Stimulated activated CD4-positive, alpha-beta T cell treated with anti-CD3 and anti-CD28 coated beads, Interleukin-15, amount 100 ng/mL, for 24 hours (primary cell): ENCODE results near the gene MIS12.

ENCODE experiments used
- DNase-seq: peaks from one replicate; pipeline ENCODE4 v3.0.0-alpha.2; 2020

MIS12 gene

DNA sequence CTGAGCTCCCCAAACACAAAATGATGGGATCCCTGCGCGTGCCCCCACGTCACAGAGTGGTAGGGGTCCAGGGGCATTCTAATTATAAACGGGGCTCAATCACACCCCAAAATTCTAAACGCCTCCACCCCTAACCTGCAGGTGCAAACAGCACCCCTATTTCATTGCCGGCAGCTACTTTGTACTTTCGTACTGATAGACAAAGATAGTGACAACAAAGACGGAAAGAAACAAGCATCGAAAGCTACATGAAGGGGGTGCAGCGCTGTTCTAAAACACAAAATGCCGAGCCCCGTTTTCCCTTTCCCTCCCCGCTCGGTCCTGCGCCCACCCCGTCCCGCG is 13.9 kb downstream of the MIS12 start:
- DNase-seq = no peak

DNA sequence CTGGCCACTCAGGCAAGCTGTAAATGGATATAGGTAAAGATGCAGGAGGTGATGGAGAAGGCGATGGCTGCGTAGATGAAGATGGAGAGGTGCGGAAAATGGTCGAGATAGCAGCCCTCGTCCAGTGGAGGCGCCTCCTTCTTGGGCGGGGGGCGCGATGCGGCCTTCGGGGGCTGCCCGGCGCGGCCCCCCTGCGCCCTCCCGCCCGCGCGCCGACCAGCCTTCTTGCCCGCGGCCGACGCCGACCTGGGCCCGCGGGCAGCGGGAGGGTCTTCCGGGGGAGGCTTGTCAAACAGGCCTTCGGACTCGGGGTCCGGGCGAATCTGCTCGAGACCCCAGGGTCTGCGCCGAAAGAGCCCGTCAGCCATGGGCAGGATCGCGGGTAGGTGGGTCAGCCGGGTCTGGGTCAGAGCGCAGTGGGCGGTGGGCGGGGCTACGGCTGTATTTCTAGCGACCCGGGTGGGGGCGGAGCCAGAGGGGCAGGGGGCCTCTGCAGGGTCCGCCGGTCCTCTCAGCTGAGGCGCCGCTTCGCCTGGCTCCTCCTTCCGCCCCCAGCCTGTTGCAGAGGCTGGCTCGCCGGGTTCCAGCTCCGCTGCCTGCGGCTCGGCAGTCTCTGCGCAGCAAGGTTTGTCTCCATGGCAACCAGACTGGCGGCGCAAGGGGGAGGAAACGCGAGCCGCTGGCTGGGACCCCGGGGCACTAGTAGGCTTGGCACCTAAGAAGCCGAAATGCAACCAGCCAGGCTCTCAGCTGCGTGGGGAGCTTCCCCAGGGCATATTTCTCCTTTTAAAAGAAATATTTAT is 14.4 kb downstream of the MIS12 start:
- peak; percentile 83 for DNase-seq

DNA sequence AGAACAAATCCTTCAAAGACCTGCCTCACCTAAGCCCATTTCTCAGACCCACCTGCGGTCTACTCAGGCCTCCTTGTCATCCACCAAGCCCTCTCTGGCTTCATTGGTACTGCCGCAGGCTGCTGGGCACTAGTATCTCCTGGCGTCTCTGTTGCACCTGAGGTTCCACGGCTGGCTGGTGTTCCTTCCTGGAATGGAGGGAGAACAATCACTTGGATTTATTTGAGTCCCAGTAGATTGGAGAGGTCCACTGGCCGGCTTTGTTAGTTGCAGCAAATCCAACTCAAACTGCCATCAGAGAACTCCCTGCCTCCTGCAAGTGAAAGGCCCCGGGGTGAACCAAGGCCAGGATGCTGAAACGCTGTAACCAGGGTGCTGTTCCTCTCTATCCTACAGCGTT is 15.3 kb downstream of the MIS12 start:
- no peak for DNase-seq

GRCh38 chr17:5502552-5502951 is 16.2 kb downstream of the MIS12 start:
- DNase-seq = no peak

DNA sequence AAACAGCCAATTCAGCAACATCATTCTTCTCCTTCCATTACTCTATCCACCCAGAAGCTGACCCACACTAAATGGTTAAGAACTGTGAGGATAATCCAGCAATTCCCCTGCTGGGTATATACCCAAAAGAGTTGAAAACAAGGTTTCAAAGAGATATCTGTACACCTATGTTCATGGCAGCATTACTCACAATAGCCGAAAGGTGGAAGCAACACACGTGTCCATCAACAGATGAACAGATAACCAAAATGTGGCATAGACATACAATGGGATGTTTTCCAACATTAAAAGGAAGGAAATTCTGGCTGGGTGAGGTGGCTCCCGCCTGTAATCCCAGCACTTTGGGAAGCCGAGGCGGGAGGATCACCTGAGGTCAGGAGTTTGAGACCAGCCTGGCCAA is 19.9 kb downstream of the MIS12 start:
- no peak for DNase-seq

GRCh38 chr17:5508810-5509209 is 22.4 kb downstream of the MIS12 start:
- no peak for DNase-seq

- no peak for DNase-seq
Measured at GRCh38 chr17:5509482-5509881, 23.1 kb downstream of the MIS12 start.

DNA sequence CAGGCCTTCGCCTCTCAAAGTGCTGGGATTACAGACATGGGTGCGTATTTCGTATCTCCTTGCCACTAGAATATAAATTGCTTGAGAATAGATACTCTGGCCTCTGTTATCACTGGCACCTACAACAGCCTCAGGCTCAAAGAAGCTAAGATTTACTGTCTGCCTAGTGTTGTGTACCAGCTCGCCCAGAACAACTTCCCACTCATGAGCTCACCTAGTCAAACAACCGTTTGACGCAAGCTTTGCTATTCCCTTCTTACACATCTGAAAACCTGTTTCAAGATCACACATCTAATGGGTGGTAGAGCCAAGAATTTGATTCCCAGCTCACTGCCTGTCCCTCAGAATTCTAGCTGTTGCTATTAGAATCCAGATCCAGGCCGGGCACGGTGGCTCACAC is 24.4 kb downstream of the MIS12 start:
- DNase-seq = no peak

DNA sequence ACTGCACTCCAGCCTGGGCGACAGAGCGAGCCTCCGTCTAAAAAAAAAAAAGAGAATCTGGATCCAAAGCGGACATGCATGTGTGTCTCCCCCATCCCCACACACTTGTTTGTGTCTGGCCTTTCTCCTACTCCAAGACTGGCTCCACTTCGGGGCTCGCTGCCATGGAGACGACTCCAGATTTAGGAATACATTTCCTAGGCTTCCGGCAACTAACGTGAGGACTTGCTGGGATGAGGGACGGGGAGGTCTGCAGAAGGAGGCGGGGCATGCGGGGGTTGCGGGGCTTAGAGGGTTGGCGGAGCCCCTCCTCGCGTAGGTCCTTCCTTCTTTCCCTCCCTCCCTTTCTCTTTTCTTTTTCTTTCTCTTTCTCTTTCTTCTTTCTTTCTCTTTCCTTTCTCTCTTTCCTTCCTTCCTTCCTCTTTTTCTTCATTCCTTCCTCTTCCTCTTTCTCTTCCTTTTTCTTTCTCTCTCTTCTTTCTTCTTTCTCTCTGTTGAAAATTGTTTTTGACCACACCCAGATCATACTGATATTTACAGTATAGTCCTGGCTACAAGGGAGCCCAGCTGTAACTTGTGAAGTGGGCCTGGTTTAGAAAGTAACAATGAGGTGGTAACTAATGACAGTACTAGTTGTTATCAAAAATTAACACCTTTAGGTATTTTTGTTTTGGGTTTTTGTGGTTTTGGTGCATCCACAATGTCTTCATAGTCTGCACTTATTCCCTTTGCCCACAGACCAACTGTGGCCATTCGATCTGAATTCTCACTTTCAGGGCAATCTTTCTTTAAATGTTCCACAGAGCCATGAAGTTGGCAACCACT is 25.2 kb downstream of the MIS12 start:
- no peak for DNase-seq

- DNase-seq = no peak
Measured at GRCh38 chr17:5513628-5514027, 27.3 kb downstream of the MIS12 start.

GRCh38 chr17:5514976-5515375 is 28.6 kb downstream of the MIS12 start:
- DNase-seq = no peak

DNA sequence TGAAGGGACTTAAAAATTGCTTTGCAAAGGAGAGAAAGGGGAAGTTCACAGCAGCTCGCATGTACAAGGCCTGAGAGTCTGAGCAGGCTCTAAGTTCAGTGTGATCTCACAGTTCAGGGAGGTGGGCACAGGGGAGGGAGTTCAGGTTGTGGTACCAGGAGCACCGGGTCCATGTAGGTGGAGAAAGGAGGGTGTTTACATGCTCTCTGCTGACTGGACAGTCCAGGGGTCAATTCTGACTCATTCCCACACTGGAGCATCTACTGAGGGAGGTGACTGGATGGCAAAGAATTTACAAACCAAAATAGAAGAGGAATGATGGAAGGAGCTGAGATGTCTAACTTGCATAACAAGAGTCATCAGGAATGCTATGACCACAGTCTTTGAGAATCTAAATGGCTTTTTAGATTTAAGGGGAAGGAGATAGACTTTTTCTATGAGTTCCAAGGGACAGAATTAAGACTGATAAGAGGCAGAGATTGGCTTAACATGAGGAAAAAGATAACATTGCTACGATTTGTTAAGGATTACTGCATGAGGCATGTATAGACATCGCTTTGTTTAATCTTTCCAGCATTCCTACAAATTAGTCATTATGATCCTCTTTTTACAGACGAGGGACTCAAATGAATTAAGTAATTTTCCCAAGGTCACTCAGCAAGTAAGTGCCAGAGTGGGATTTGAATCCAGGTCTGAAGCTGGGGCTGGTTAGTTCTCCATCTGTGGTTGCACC is 29.9 kb downstream of the MIS12 start:
- DNase-seq = no peak

- DNase-seq = no peak
Measured at GRCh38 chr17:5522476-5522875, 36.1 kb downstream of the MIS12 start.

DNA sequence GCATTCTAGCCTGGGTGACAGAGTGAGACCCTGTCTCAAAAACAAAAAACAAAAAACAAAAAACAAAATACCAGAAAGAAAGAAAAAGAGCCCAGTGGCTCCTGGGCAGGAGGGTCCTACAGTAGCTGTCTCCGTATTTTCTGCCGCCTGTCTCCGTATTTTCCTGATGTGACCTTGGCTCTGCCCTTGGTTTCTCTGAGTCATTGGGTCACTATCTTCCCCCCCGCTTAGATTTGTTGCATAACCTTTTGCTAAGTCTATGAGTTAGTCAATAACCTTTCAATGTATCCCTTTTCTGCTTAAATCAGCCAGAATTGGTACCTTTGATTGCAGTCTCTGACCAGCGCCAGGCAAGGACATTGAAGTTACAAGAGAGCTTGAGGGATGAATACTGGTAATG is 36.9 kb downstream of the MIS12 start:
- no peak for DNase-seq

DNA sequence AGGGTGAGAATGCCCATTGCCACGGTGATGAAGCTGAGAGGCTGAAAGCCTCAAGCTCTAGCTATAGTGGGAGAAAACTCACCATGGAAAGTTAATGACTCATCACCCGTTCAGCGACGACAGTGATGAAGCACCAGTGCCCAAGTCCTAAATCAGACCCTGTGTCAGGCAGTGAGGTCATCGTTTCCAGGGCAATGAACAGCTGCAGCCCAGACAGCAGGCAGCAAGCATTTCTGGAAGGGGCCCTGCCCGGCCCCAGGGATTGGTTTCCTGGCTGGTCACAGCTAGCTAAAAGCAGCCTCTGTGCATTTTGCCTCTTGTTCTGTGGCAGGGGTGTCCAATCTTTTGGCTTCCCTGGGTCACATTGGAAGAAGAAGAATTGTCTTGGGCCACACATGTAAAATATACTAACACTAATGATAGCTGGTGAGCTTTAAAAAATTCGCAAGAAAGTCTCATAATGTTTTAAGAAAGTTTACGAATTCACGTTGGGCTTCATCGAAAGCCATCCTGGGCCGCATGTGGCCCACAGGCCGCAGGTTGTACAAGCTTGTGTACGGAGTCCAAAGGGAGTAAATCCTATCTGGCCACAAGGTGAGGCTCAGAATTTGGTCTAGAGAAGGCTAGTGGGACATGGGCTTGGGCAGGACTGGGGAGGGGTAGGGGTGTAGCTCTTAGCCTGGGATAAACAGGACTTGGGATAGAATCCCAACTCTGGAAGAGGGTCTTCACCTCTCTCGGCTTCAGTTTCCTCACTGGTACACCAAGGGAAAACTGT is 40.6 kb downstream of the MIS12 start:
- DNase-seq = peak; percentile 86

DNA sequence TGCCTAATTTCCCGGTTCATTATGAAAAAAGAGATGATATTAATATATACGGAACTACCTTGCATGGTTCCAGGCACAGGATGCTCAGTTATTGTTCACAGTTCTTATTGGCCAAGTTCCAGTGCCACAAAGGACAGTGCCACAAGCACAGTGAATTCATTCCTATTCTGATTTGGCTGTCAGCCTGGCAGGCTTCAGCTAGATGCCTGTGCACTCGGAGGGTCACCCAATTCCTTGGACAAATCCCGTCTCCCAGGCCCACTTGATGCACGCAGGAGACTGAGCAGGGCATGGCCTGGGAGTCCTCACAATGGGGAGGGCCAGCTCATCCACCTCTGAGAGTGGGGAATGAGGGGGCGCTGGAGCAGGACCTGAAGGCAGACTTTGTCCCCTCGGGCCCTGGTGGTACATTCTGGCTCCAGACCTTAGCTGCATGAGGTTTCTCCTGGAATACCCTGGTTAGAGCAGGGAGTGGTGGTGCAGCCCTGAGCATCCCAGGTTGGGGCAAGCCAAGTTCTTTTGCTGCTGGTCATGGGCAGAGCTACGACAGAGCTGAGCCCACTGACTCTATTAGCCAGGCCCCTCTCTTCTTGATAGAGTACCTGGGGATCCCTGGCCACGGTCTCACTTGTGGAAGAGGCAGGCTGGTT is 41.4 kb downstream of the MIS12 start:
- no peak for DNase-seq

GRCh38 chr17:5530265-5531084 is 44.1 kb downstream of the MIS12 start:
- DNase-seq = no peak

DNA sequence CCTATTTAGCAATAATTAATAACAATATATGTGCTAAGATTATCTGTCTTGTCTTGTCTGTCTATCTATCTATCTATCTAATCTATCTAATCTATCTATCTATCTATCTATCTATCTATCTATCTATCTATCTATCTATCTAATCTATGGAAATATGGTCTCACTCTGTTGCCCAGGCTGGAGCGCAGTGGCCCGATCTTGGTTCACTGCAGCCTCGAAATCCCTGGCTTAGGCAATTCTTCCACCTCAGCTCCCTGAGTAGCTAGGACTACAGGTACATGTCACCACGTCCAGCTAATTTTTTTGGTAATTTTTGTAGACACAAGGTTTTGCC is 44.7 kb downstream of the MIS12 start:
- DNase-seq = no peak

DNA sequence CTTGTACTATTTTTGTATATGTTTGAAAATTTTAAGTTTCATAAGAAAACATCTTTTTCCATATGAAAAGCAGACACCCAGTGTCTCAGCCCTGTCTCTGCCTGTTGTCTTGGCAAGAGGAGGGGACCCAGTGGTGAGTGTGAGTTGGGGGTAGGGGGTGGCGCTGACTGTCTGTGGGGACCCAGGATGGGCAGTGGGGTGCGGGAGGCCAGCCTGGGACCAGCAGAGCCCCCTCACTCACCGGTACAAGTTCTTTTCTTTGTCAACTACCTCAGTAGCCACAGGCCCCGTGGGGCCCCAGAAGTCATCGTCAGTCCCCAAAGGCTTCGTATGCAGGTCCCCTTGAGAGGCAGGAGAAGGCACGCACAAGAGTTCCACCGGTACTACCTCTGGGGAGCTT is 46.2 kb downstream of the MIS12 start:
- DNase-seq = no peak

DNA sequence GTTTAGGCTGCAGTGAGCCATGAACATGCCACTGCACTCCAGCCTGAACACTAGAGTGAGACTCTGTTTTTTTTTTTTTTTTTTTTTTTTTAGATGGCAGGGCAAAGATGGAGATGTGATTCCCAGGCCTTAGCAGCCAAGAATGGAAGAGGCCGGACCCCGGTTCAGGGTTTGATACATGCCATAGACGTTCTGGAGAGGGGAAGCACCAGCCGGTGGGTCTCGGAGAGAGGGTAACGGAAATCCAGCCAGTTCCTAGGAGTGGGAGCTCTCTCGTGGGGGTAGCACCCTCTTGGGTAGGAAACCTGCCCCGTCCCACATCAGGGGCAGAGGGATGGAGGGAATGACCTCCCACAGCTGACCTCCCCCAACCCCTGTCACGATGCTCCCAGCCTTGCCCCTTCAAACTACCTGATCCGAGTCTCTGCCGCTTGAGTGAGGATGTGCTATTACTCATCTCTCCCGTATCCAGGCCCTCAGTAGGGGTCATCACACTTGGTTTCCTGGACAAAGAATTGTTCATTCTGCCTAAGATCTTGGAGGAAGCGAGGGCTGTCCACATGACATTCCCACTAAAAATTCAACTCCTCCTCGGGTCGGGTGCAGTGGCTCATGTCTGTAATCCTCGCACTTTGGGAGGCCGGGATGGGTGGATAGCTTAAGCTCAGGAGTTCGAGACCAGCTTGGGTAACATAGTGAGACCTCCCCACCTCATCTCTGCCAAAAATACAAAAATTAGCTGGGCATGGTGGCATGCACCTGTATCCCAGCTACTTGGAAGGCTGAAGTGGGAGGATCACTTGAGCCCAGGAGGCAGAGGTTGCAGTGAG is 47.3 kb downstream of the MIS12 start:
- no peak for DNase-seq

GRCh38 chr17:5535436-5535835 is 49.1 kb downstream of the MIS12 start:
- no peak for DNase-seq
